HG03378 (cell line): Measurements from ENCODE around the gene OR52B6.
"Not testable (repeated sequence)": the region's sequence is repeated elsewhere in the genome, so short reads cannot be mapped to it uniquely, and the experiment has no call there.

Experiments used
- ATAC-seq: cut with Tn5 transposase; IDR thresholded peaks from one replicate; pipeline ENCODE4 v1.9.1; 2021; ENCODE audit warnings: mild to moderate bottlenecking, moderate library complexity; ENCODE audit not compliant: unreplicated experiment

OR52B6 gene

DNA sequence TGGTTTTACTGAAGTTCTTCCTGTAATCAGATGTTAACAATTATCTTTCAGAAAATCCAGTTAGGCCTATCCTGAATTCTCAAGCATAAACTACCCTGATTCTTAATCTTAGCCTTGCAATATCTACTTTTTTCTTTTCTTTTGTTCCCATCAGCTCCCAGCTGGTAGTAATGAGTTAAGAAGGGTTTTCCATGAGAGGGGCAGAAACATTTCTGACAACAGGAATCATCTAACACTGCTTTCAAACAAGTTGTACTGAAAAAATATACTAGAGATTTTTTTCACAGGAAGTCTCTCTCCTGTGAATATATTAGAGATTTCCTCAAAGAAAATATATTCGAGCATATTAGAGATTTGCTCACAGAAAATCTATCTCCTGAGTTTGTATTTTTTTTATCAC, 12.5 kb downstream of the OR52B6 start:
- ATAC-seq, result no peak

DNA sequence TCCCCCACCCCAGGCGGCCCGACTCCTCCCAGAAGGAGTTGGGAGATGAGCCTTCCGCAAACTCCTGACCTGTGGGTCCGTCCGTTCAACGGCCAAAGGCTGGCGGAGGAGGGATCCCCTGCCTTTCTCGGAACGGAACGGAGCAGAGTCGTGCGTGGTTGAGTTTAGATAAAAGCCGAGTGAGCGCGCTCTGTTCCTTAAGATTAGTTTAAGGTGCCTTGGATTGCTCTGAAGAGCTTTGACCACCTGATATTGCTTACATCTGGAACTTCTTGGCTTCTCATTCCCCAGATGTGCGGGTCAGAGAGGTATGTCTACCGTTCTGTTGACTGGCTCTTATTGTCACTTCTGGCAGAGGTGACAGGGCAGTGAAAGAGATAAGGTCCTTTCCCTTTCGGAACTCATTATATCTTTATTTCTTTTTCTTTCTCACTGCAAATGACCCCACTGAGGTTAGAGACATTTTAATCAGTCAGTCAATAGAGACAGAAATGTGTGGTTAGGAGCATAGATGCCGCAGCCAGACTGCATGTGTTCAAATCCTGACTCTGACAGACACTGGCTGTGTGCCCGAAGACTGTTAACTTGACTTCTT, 16.0 kb downstream of the OR52B6 start, which contains the start of gene TRIM6:
TRIM6 (plus strand) TSS at position 31 of the 595 bp plus-strand sequence; CDS start at position 292, 261 bp downstream.
- ATAC-seq, result no peak

DNA sequence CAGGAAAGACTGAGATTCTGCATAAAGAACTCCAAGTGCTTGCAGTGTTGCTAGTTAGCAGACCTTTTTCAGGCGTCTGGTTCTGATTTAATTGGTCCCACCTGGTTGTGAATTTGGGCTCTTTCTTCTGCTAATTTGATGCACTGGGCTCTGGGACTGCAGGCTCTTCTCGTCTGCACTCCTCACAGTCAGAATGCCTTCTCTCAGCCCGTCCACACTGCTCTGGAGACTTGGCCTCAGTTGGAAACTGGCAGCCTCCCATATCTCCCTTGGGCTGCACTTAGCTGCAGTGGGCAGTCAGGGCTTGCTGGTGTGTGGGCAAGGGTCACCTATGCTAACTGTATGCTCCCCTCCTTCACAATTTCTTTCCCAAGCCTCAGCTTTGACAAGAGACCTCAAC, 17.3 kb downstream of the OR52B6 start:
- ATAC-seq, result no peak

DNA sequence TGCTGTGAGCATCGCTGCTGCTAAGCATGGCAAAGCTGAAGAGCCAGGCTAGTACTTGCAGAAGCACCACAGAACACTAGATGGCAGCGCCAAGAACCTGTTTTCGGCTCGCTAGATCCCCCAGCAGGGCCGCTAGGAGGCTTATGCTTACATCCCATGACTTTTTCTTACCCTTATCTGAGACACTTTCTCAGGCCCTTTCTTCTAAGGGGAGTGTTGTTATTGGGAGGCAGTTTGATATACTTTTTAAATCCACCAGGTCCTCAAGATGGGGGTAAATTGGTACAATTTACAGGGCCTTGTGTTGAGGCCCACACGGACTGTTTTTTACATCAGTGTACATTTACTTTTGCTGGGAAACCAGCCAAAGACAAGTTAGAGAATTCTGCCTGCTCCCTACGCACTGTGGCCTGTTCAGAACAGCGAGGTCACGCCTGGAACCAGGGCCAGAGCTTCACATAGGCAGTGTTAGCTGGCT, 19.7 kb downstream of the OR52B6 start:
- peak; percentile 88 for ATAC-seq

DNA sequence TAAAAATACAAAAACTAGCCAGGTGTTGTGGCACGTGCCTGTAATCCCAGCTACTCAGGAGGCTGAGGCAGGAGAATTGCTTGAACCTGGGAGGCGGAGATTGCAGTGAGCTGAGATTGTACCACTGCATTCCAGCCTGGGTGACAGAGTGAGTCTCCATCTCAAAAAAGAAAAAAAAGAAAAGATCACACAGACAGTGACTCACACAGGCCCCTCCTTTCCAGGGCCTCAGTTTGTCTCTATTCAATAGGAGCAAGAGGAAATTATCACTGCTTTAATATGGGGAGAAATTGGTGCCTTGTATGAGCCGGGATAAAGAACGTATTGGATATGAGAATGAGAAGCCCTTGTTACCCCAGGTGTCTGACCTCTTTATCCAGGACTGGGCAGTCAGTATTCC, 22.1 kb downstream of the OR52B6 start:
- ATAC-seq, result not testable (repeated sequence)

DNA sequence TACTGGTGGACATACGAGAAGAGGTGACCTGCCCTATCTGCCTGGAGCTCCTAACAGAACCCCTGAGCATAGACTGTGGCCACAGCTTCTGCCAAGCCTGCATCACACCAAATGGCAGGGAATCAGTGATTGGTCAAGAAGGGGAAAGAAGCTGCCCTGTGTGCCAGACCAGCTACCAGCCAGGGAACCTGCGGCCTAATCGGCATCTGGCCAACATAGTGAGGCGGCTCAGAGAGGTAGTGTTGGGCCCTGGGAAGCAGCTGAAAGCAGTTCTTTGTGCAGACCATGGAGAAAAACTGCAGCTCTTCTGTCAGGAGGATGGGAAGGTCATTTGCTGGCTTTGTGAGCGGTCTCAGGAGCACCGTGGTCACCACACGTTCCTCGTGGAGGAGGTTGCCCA, 22.6 kb downstream of the OR52B6 start:
- no peak for ATAC-seq

DNA sequence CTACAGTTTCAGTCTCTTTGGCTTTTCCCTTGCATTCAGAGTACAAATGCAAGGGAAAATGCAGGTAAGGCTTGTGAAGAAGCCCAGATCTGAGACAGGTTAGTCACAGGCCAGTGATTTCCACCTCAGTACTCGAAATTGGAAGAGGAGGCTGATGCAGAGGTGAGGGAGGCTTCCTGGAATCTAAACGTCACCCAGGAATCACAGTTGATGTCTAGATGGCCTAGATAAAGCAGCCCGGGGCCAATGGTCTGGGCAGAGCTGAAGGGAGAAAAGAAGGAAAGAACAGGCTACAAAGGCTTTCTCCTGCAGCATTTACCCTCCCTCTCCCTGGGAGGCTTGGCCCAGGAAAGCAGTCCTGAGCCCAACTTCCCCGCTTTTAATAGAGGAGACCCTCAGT, 24.2 kb downstream of the OR52B6 start:
- no peak for ATAC-seq

DNA sequence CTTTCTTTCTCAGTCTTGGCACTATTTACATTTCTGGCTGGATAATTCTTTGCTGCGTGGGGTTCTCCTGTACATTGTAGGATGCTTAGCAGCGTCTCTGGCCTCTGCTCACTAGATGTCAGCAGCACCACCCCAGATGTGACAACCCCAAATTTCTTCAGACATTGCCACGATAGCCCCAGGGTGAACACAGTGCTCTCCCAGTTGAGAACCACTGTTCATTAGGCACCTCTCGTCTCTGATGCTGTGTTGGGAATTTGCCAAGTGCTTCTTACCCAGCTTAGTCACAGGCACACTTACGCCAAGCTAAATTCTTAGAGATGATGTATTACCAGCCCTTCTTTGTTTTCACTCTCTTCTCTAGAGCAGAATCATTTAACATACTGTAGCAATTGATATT, 25.2 kb downstream of the OR52B6 start:
- no peak for ATAC-seq

DNA sequence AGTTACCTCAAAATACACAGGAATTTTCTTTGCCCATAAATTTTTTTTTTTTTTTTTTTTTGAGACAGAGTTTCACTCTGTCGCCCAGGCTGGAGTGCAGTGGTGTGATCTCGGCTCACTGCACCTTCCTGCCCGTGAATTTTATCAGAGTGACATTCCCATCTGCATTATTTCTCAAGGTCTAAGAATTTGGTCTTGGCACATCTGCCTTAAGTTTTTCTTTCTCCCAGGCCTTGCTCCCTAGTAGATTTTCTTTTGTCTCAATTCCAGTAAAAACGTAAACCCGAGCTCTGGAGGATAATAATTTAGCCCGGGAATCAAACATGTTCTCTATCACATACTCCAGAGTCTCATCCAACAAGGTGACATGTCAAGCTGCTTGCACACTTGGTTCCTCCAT, 28.1 kb downstream of the OR52B6 start:
- no peak for ATAC-seq

DNA sequence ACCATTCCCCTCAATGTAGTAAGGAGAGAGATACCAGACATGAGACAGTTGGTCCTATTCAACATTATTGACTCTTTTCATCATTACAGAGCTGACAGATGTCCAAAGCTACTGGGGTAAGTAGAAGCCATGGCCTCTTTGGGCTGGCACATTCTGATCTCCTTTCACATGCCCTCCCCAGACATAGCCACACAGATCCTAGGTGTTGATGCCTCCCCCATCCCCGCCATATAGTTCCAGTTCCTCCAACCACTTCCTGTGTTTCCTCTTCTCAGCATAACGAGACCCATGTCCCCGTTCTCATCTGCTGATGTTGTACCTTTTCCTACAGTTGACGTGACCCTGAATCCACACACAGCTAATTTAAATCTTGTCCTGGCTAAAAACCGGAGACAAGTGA, 29.8 kb downstream of the OR52B6 start:
- no peak for ATAC-seq

DNA sequence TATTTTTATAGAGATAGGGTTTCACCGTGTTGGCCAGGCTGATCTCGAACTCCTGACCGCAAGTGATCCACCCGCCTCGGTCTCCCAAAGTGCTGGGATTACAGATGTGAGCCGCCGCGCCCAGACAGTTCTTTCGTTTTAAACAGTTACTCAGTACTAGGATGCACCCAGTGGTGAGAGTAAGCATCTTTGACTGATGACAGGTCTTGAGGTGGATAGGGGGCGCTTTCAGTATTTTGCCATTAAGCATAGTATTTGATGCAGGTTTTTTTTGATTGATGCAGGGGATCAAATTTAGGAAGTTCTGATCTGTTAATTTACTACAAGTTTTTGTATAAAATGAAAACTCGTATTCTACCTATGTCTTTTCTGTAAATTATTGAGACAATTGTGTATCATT, 30.9 kb downstream of the OR52B6 start:
- ATAC-seq, result no peak

DNA sequence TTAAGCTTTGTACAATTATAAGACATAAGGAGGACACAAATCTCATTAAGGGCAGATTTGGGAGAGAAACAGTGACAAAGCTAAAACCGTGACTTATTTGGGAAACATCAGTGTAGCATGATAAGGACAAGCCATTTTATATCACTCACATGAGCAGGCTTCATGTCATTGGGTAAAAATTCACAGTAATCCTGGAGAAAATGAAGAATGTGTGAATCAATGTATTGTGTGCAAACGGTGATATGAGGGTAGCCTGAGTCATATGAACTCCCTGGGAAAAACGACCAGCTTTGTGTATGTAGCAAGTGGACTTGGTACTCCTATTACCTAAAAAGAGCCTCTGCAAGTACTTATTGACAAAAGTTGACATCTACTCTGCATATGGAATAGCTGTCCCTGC, 38.1 kb downstream of the OR52B6 start:
- no peak for ATAC-seq

DNA sequence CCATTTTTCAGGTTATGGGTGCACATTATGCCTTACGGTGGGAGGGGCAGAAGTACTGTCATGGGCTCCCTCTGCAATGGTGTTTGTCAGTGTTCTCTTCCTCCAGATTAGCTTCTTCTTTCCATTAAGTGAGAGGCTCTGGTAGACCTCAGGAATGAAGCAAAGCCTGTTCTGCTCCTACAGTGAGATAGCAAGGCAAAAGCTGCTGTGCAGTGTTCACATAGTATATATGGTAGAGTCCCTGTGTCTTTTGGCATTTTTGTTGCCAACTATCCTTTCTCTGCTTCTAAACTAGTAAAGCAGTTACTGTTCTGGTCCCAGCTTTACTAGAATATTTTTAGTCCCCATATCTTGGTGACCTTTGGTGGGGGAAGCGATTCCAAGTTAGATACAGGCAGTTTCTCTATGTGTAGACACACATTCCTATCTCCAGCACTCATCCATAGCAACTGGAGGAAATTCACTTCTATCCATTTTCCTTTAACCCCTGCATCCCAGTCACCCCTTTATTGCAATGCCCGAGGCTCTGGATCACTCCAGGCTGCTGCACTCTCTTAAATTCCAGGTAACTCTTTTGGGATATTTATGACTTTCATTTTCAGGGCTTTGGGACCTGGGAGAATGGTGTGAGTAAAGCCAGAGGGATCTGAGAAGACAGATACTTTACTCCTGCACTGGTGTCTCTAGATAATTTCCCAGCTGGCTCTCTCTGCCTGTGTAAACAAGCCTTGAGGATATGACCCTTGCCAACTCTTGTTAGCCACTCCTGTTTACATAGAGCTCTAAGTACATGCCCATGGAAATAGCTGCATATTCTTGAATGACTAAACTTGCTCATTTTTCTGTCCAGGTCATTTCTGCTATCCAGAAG, 40.2 kb downstream of the OR52B6 start:
- no peak for ATAC-seq

DNA sequence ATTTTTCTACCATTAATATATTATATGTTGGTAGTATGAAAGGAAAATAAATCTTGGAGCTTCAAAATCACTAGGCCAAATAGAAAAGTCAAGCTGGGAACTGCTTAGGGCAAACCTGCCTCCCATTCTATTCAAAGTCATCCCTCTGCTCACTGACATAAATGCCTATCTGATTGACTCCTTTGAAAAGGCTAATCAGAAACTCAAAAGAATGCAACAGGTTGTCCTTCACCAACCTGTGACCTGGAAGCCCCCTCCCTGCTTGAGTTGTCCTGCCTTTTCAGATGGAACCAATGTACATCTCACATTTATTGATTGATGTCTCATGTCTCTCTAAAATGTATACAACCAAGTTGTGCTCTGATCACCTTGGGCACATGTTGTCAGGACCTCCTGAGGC, 40.9 kb downstream of the OR52B6 start:
- ATAC-seq, result no peak

DNA sequence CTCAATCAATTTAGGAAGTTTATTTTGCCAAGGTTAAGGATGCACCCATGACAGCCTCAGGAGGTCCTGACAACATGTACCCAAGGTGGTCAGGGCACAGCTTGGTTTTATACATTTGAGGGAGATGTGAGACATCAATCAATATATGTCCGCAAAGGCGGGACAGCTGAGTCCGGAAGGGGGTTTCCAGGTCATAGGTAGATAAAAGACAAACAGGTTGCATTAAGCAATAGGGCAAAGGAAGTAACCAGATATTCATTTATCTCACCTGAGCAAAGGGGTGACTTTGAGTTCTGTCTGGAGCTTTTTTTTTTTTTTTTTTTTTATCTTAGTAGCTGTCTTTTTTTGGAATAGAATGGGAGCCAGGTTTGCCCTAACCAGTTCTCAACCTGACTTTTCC, 42.1 kb downstream of the OR52B6 start:
- ATAC-seq, result no peak

DNA sequence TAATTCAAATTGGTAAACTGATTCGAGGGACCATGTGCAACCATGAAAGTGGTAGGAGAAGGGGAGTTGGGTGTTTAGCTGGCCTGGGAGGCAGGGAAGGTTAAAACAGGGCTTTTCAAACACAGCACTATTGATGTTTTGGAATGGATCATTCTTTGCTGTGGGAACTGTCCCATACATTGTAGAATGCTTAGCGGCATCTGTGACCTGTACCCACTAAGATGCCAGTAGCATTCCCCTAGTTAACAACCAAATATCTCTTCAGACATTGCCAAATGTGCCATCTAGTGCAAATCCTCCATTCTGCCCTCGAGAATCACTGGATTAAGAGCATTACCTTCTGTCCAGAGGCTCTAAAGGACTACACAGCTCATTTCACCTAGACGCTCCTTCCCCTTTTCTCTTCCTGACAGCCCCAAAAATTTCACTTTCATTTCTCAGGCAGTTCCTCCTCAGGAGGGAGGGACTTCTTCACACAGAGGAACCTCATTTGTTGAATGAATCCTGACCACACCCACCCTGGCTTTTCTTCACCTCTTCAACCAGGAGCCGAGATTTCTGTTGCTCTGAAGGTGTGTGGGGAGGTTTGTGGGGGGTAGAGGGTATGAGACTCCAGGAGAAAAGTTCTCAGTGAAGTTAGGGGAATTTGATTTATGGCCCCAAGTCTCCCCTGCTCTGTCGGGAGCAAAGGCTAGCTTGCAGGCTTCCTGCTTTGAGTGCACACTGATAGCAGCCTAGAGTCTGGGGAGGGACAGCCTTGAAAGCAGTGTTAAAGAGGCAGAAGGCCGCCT, 44.0 kb downstream of the OR52B6 start, which contains the start of gene TRIM34:
TRIM34 (plus strand) TSS at position 513 of the 791 bp plus-strand sequence. CDS start 7,331 bp downstream, outside the sequence.
- peak; percentile 99 for ATAC-seq

DNA sequence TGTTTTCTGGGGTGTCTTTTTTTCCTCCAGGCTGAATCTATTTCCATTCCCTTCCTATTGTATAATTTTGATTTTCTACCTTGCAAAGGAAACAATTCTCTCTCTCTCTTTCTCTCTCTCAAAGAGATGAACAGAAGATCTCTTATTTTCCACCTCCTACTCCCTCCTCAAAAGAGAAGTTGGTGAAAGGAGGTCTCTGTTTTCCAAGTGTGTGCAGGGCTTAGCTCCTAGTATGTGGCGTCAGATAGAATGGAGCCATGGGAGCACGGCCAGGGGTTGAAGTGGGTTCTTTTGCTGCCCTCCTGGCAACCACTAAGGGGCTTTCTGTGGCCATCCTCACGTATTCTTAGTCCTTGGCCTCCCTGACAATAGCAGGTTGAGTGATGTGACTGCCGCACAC, 44.6 kb downstream of the OR52B6 start:
- ATAC-seq, result no peak

DNA sequence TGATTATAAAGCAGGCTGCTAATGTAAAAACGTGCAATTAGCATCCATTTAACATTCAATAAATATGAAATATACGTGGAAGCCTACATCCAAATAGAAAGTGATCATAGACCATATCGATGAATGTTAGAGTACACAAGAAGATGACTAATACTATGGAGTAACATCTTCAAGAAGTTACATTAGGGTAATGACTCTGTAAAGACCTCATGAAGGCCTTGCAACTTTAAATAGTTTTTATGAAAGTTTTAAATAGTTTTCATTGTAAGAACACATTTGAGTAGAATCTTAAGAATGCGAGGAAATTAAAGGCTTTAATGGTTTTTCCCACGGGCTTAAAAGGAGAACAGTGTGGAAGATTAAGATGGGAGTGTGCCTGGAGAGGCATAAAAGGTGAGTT, 45.5 kb downstream of the OR52B6 start:
- ATAC-seq, result no peak

DNA sequence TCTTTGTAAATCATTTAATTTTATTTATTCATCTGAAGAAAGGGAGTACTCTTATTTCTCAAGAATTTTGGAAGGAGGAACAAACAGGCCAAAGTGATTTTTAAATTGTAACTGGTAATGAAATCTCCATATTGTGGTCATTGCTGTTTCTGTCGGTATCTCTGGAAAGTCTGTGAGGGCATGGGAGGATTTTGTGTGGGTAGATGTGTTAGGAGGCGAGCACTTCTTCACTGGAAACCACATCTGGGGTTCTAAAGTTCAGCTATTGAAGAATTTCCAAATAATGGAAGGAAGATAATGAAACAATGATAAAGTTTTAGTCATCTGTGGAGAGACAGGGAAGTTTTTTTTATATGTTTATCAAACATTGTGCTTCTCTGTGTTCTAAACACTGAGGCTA, 50.7 kb downstream of the OR52B6 start:
- peak; percentile 19 for ATAC-seq
